GM12891 (cell line): ENCODE measurements around the gene ARMH2. TPM values are rescaled to one million over a fixed set of nuclear protein-coding genes. Genes with fewer than 3 reads are reported as not detected.

ENCODE experiments used
- DNase-seq: peaks from one replicate; pipeline ENCODE4 v3.0.0; 2011; ENCODE audit warnings: low spot score; ENCODE audit not compliant: insufficient read length
- FAIRE-seq: peaks from 2 replicates; lab custom pipeline; 2011; peaks lifted over from hg19 to GRCh38; lab: Jason Lieb, UNC
- PAX5 ChIP-seq: IDR thresholded peaks from 2 replicates; pipeline ENCODE4 v1.6.1; 2011; ENCODE audit warnings: low read length, moderate library complexity, mild to moderate bottlenecking; ENCODE audit not compliant: insufficient read depth, severe bottlenecking
- POLR2A ChIP-seq: IDR thresholded peaks from 2 replicates; pipeline ENCODE4 v1.6.1; 2011; ENCODE audit warnings: low read depth, low read length, control low read depth
- POLR2AphosphoS5 ChIP-seq: IDR thresholded peaks from 2 replicates; pipeline ENCODE4 v1.6.1; 2011; ENCODE audit warnings: low read depth, low read length, control low read depth
- POU2F2 ChIP-seq: IDR thresholded peaks from 2 replicates; pipeline ENCODE4 v1.6.1; 2011; ENCODE audit warnings: low read depth, mild to moderate bottlenecking, control low read depth, low read length, moderate library complexity
- SPI1 ChIP-seq: IDR thresholded peaks from 2 replicates; pipeline ENCODE4 v1.6.1; 2011; ENCODE audit warnings: low read depth, low read length, control low read depth
- TAF1 ChIP-seq: IDR thresholded peaks from 2 replicates; pipeline ENCODE4 v1.6.1; 2011; ENCODE audit warnings: low read depth, low read length, control low read depth
- polyA plus RNA-seq: library from polyadenylated mRNA; unstranded; fragments of >200 nt; gene quantifications from one replicate; pipeline ENCODE4 v1.2.1, GENCODE V29; 2012; ENCODE audit warnings: low read depth, missing spikeins, inconsistent platforms; ENCODE audit not compliant: missing spikeins

ARMH2 gene
- not detected for polyA plus RNA-seq

- FAIRE-seq (no peak), DNase-seq (no peak)
- no peak for TF ChIP-seq POLR2A
- TF ChIP-seq POLR2AphosphoS5, result no peak
- no peak for TF ChIP-seq TAF1
- no peak for TF ChIP-seq SPI1
Observed at GRCh38 chr6:24798740-24799540, at the start of gene ARMH2. ARMH2 (minus strand) TSS chr6:24798917; CDS start chr6:24798857, 60 bp downstream.

GRCh38 chr6:24848461-24848860 lies 49.7 kb upstream of the ARMH2 start:
- FAIRE-seq (peak; percentile 5), DNase-seq (no peak)
- TF ChIP-seq POLR2AphosphoS5 (no peak), TAF1 (no peak), POLR2A (no peak), POU2F2 (no peak), PAX5 (no peak), SPI1 (no peak)

GRCh38 chr6:24847402-24847801 lies 48.7 kb upstream of the ARMH2 start:
- TF ChIP-seq POLR2AphosphoS5 (no peak), PAX5 (no peak), TAF1 (no peak), POU2F2 (no peak), SPI1 (no peak), POLR2A (no peak)
- FAIRE-seq (no peak), DNase-seq (no peak)

- TF ChIP-seq SPI1 (no peak), POLR2A (no peak), PAX5 (no peak)
- FAIRE-seq, result no peak
- no peak for DNase-seq
Observed at GRCh38 chr6:24845578-24845977, 46.9 kb upstream of the ARMH2 start.

GRCh38 chr6:24844903-24845302 lies 46.2 kb upstream of the ARMH2 start:
- no peak for DNase-seq
- TF ChIP-seq POU2F2 (no peak), SPI1 (no peak), POLR2A (no peak), POLR2AphosphoS5 (no peak), PAX5 (no peak), TAF1 (no peak)
- peak; percentile 45 for FAIRE-seq

- FAIRE-seq (no peak), DNase-seq (no peak)
- TF ChIP-seq SPI1, result no peak
- no peak for TF ChIP-seq PAX5
- TF ChIP-seq POLR2AphosphoS5, result no peak
Observed at GRCh38 chr6:24844061-24844460, 45.3 kb upstream of the ARMH2 start.

- TF ChIP-seq PAX5 (no peak), POLR2A (no peak), TAF1 (no peak), POLR2AphosphoS5 (no peak), SPI1 (no peak), POU2F2 (no peak)
- FAIRE-seq (no peak), DNase-seq (no peak)
Observed at GRCh38 chr6:24840187-24840586, 41.5 kb upstream of the ARMH2 start.

- no peak for TF ChIP-seq PAX5
- no peak for TF ChIP-seq SPI1
- no peak for TF ChIP-seq POLR2AphosphoS5
- no peak for TF ChIP-seq TAF1
- TF ChIP-seq POLR2A, result no peak
- no peak for TF ChIP-seq POU2F2
- FAIRE-seq, result no peak
- DNase-seq, result no peak
Observed at GRCh38 chr6:24838994-24839393, 40.3 kb upstream of the ARMH2 start.

- TF ChIP-seq SPI1 (no peak), POLR2A (no peak), PAX5 (no peak), POLR2AphosphoS5 (no peak), TAF1 (no peak), POU2F2 (no peak)
- no peak for DNase-seq
- FAIRE-seq, result no peak
Observed at GRCh38 chr6:24838081-24838480, 39.4 kb upstream of the ARMH2 start.

- TF ChIP-seq POU2F2 (no peak), POLR2A (no peak), TAF1 (no peak), POLR2AphosphoS5 (no peak), SPI1 (no peak), PAX5 (no peak)
- no peak for DNase-seq
- FAIRE-seq, result no peak
Observed at GRCh38 chr6:24836109-24836508, 37.4 kb upstream of the ARMH2 start.
